ENCODE data around the gene NAV2. TPM values are rescaled to one million over a fixed set of nuclear protein-coding genes. Genes with fewer than 3 reads are reported as not detected.

NAV2 gene
- total and polyA plus RNA-seq, 2 donors (not counting 1 experiment from before 2014, with no cell fraction given): 8.1 to 14.0 TPM

DNA sequence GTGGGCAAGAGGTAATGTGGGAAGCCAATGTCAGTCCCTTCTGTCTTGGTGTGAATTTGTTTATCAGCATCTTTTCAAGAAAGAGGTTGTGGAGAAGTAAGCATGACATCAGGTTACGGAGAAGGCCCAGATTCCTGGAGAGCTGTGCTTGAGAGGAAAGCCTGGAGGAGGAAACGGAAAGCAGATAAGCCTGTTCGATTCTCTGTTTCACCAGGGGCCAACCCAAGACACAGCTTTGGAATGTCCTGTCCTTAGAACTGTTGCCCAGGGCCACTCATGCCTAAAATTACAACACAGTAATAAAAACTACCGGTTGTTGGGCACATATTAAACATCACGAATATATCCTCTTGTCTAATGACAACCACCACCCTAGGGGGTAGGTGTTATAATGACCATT is 148.5 kb downstream of the NAV2 start:
- Histone ChIP-seq H3K36me3 (ENCODE audit: control insufficient read depth, insufficient read depth, low read length) (no peaks in the 10 kb centered on the region), H3K27ac (ENCODE audit: insufficient read depth, low read length) (no peak overlapping the region), H3K4me3 (replicated peaks in 1 of 4; ENCODE audit: control extremely low read depth in 1 of 4, insufficient read depth in 1 of 4, low read depth in 3 of 4, low read length in 4 of 4) (no peak overlapping the region), H3K4me1 (ENCODE audit: control insufficient read depth, extremely low read depth, insufficient read depth, low read length) (no peaks in the 10 kb centered on the region), H3K4me2 (ENCODE audit: extremely low read depth, insufficient read depth, low read length) (no peak overlapping the region), H3K9me3 (ENCODE audit: control insufficient read depth, insufficient read depth, low read depth, low read length) (no peaks in the 10 kb centered on the region), H3K79me2 (ENCODE audit: control insufficient read depth, insufficient read depth, low read length) (peaks cover 29% of the 10 kb centered on the region), H3K27me3 (ENCODE audit: control insufficient read depth, insufficient read depth, low read length) (no peaks in the 10 kb centered on the region), H4K20me1 (ENCODE audit: control insufficient read depth, extremely low read depth, insufficient read depth, low read length) (no peaks in the 10 kb centered on the region), H2AFZ (ENCODE audit: low read length) (no peak overlapping the region), H3K9ac (ENCODE audit: insufficient read depth, low read length) (no peak overlapping the region)
- TF ChIP-seq EZH2 (IDR thresholded peaks at IDR 0.05; ENCODE audit: low read length, missing control alignments): no peak
- TF ChIP-seq, protein P1, sequence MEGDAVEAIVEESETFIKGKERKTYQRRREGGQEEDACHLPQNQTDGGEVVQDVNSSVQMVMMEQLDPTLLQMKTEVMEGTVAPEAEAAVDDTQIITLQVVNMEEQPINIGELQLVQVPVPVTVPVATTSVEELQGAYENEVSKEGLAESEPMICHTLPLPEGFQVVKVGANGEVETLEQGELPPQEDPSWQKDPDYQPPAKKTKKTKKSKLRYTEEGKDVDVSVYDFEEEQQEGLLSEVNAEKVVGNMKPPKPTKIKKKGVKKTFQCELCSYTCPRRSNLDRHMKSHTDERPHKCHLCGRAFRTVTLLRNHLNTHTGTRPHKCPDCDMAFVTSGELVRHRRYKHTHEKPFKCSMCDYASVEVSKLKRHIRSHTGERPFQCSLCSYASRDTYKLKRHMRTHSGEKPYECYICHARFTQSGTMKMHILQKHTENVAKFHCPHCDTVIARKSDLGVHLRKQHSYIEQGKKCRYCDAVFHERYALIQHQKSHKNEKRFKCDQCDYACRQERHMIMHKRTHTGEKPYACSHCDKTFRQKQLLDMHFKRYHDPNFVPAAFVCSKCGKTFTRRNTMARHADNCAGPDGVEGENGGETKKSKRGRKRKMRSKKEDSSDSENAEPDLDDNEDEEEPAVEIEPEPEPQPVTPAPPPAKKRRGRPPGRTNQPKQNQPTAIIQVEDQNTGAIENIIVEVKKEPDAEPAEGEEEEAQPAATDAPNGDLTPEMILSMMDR (conservative IDR thresholded peaks at IDR 0.05 in 1 of 2, IDR thresholded peaks at IDR 0.05 in 1 of 2; ENCODE audit: low read depth in 1 of 2, low read length in 2 of 2): no peak
- no peak for DNase-seq (ENCODE audit: low read depth in 2 of 2)

DNA sequence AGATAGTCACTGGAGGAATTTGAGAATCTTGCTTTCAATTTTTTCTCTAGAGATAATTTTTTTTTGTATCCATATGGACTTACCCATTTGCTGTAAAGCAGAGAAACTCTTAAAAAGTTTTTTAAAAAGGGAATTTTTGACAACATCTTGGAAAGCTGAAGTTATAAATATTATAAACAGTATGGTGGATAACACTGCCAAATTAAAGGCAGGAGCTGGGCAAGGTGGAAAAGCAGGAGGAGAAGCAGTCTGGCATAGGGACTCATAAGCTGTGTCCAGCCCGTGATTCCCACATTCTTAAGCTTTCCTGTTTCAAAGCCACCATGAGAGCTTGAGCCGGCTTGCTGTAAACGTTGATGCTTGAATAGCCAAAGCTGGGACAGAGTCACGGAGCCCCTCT is 149.5 kb downstream of the NAV2 start:
- H4K20me1 ChIP-seq (ENCODE audit: control insufficient read depth, extremely low read depth, insufficient read depth, low read length): no peaks in the 10 kb centered on the region
- peaks cover 26% of the 10 kb centered on the region for H3K79me2 ChIP-seq (ENCODE audit: control insufficient read depth, insufficient read depth, low read length)
- H3K4me1 ChIP-seq (ENCODE audit: control insufficient read depth, extremely low read depth, insufficient read depth, low read length): peaks cover 2% of the 10 kb centered on the region
- no peaks in the 10 kb centered on the region for H3K36me3 ChIP-seq (ENCODE audit: control insufficient read depth, insufficient read depth, low read length)
- DNase-seq (ENCODE audit: low read depth in 2 of 2): no peak
- TF ChIP-seq, protein P1 (conservative IDR thresholded peaks at IDR 0.05 in 1 of 2, IDR thresholded peaks at IDR 0.05 in 1 of 2; ENCODE audit: low read depth in 1 of 2, low read length in 2 of 2): no peak
- no peak for TF ChIP-seq EZH2 (IDR thresholded peaks at IDR 0.05; ENCODE audit: low read length, missing control alignments)
- H2AFZ ChIP-seq (ENCODE audit: low read length): no peak overlapping the region
- H3K4me3 ChIP-seq (replicated peaks in 1 of 4; ENCODE audit: control extremely low read depth in 1 of 4, insufficient read depth in 1 of 4, low read depth in 3 of 4, low read length in 4 of 4): no peak overlapping the region
- no peak overlapping the region for H3K9ac ChIP-seq (ENCODE audit: insufficient read depth, low read length)
- H3K4me2 ChIP-seq (ENCODE audit: extremely low read depth, insufficient read depth, low read length): no peak overlapping the region
- no peak overlapping the region for H3K27ac ChIP-seq (ENCODE audit: insufficient read depth, low read length)
- no peaks in the 10 kb centered on the region for H3K9me3 ChIP-seq (ENCODE audit: control insufficient read depth, insufficient read depth, low read depth, low read length)
- no peaks in the 10 kb centered on the region for H3K27me3 ChIP-seq (ENCODE audit: control insufficient read depth, insufficient read depth, low read length)

DNA sequence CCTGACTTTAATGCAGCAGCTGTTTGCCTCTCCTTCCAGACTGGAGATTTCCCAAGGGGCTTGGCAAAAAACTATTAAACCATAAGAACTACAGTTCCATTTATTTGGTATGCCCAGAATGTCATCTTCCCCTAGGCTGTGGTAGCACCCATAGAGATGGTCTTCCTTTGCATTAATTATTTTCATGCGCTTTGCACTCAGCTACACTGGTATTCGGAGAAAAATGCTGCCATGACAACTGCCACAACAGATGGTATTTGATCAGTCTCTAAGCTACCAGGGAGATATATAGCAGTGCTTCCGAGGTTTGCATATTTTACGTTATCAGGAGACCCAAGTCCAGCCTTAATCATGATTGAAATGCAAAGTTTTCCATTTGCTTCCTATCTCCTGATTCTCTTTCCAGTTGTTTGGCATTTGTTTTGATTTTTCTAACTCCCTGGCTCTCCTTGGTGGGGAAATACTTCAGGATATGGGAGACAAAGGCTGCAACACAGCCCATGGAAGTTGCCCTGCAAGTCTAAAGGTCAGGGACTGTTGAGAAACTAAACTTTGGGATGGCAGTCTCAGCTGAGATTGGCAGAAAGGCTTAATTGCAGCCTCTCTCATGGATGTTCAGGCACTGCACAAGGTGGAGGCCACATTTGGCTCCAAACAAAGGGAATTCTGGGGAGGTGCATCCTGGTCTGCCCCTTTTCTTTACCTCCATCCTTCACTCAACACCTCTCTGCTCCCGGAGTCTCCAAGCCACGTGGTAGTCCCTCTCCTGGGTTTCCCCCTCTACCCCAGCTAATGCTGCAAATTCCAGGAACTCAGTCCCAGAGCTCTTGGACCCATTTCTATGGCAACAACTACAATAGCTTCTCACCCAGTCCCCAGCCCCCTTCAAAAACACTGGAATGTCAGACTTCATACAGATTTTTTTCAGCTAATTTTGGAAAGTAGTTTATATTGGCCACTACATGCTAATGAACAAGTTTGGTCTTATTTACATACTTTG is 151.8 kb downstream of the NAV2 start:
- H3K4me1 ChIP-seq (ENCODE audit: control insufficient read depth, extremely low read depth, insufficient read depth, low read length): peaks cover 13% of the 10 kb centered on the region
- no peak overlapping the region for H3K4me2 ChIP-seq (ENCODE audit: extremely low read depth, insufficient read depth, low read length)
- H3K36me3 ChIP-seq (ENCODE audit: control insufficient read depth, insufficient read depth, low read length): no peaks in the 10 kb centered on the region
- H3K4me3 ChIP-seq (replicated peaks in 1 of 4; ENCODE audit: control extremely low read depth in 1 of 4, insufficient read depth in 1 of 4, low read depth in 3 of 4, low read length in 4 of 4): no peak overlapping the region
- DNase-seq (ENCODE audit: low read depth in 2 of 2): peak in 1 of 2 donors; percentile 40
- no peak overlapping the region for H2AFZ ChIP-seq (ENCODE audit: low read length)
- no peaks in the 10 kb centered on the region for H4K20me1 ChIP-seq (ENCODE audit: control insufficient read depth, extremely low read depth, insufficient read depth, low read length)
- no peak overlapping the region for H3K9ac ChIP-seq (ENCODE audit: insufficient read depth, low read length)
- TF ChIP-seq, protein P1 (conservative IDR thresholded peaks at IDR 0.05 in 1 of 2, IDR thresholded peaks at IDR 0.05 in 1 of 2; ENCODE audit: low read depth in 1 of 2, low read length in 2 of 2): no peak
- TF ChIP-seq EZH2 (IDR thresholded peaks at IDR 0.05; ENCODE audit: low read length, missing control alignments): no peak
- peaks cover 22% of the 10 kb centered on the region for H3K79me2 ChIP-seq (ENCODE audit: control insufficient read depth, insufficient read depth, low read length)
- no peak overlapping the region for H3K27ac ChIP-seq (ENCODE audit: insufficient read depth, low read length)
- H3K9me3 ChIP-seq (ENCODE audit: control insufficient read depth, insufficient read depth, low read depth, low read length): no peaks in the 10 kb centered on the region
- no peaks in the 10 kb centered on the region for H3K27me3 ChIP-seq (ENCODE audit: control insufficient read depth, insufficient read depth, low read length)
